Bronchial epithelial cell (primary cell): ENCODE measurements around the gene AHDC1. TPM values are rescaled to one million over a fixed set of nuclear protein-coding genes. Genes with fewer than 3 reads are reported as not detected.
A peak's percentile ranks its signal among the peaks of the same experiment; 100 is the strongest.

Source experiments
- DNase-seq: peaks from one replicate; pipeline ENCODE4 v3.0.0-alpha.2; 2010; ENCODE audit warnings: low read depth
- FAIRE-seq: peaks from 2 replicates; lab custom pipeline; 2011; peaks lifted over from hg19 to GRCh38; lab: Jason Lieb, UNC
- H3K27me3 ChIP-seq: 2 replicates; pipeline ENCODE4 v1.5.1; 2011; ENCODE audit warnings: low read length; ENCODE audit not compliant: control insufficient read depth, insufficient read depth
- H3K36me3 ChIP-seq: 2 replicates; pipeline ENCODE4 v1.5.1; 2011; ENCODE audit warnings: low read length; ENCODE audit not compliant: control insufficient read depth, insufficient read depth
- H3K4me3 ChIP-seq: 2 replicates; pipeline ENCODE4 v1.5.1; 2011; ENCODE audit warnings: mild to moderate bottlenecking, low read depth, low read length, control low read depth
- total RNA-seq: library from RNA; depleted of rRNA; stranded (reverse); fragments of >200 nt; gene quantifications from 2 replicates; pipeline ENCODE4 v1.2.1, GENCODE V29; 2014
- TF ChIP-seq, protein P1 (sequence below): IDR thresholded peaks from 2 replicates; pipeline ENCODE4 v1.5.1; 2011; ENCODE audit warnings: mild to moderate bottlenecking, moderate library complexity, low read length, control low read depth, inconsistent platforms; ENCODE audit not compliant: insufficient read depth, severe bottlenecking

Gene AHDC1
- total RNA-seq, 1 donor from 2014 or later: 5.0 TPM

- H3K4me3 ChIP-seq: no peak overlapping the region
- FAIRE-seq: peak; percentile 75
- H3K27me3 ChIP-seq: no peaks in the 10 kb centered on the region
- H3K36me3 ChIP-seq: peaks cover 25% of the 10 kb centered on the region
- no peak for DNase-seq
- TF ChIP-seq, protein P1, sequence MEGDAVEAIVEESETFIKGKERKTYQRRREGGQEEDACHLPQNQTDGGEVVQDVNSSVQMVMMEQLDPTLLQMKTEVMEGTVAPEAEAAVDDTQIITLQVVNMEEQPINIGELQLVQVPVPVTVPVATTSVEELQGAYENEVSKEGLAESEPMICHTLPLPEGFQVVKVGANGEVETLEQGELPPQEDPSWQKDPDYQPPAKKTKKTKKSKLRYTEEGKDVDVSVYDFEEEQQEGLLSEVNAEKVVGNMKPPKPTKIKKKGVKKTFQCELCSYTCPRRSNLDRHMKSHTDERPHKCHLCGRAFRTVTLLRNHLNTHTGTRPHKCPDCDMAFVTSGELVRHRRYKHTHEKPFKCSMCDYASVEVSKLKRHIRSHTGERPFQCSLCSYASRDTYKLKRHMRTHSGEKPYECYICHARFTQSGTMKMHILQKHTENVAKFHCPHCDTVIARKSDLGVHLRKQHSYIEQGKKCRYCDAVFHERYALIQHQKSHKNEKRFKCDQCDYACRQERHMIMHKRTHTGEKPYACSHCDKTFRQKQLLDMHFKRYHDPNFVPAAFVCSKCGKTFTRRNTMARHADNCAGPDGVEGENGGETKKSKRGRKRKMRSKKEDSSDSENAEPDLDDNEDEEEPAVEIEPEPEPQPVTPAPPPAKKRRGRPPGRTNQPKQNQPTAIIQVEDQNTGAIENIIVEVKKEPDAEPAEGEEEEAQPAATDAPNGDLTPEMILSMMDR: no peak
Observed at GRCh38 chr1:27594564-27595510, 9.1 kb downstream of the AHDC1 start.

DNA sequence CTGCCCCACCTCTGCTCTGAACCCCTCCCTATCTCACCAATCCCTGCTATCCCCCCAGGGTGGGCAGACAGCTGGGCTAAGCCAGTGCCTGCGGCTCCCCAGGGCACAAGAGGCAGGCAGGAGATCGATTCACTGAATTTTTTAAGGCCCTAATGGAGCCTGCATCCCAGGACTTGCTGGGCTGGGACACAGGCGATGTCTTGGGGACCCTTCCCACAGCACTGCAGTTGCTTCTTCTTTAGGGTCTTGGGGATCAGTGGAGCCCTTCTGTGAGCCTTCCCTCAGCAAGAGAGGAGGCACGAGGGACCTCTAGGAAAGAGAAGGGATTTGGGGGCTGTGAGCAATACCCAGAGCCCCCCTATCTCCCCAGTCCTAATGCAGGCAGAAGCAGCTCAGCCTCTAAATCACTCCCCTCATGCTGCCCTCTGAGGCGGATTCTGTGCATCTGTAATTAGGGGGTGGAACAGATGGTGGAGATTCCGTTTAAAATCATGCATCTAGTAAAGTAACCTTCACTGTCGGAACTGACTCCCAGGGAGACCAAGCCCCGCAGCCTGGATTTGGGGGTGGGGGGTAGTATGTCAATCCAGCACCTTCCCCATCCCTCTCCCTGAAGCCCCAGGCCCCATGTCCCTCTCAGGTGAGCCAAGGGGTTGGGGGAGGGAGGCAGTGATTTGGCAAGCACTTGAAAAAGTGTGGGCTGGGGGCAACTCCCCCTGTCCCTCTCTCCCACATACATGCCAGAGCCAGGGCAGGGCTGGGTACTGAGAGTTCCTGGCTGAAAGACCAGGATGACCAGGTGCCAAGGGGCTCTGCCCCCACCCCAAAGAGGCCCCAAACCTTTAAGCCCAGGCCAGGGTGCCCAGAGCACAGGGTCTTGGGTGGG lies 10.0 kb downstream of the AHDC1 start:
- DNase-seq (no peak), FAIRE-seq (no peak)
- TF ChIP-seq, protein P1: no peak
- peaks cover 24% of the 10 kb centered on the region for H3K36me3 ChIP-seq
- no peak overlapping the region for H3K4me3 ChIP-seq
- no peaks in the 10 kb centered on the region for H3K27me3 ChIP-seq

DNA sequence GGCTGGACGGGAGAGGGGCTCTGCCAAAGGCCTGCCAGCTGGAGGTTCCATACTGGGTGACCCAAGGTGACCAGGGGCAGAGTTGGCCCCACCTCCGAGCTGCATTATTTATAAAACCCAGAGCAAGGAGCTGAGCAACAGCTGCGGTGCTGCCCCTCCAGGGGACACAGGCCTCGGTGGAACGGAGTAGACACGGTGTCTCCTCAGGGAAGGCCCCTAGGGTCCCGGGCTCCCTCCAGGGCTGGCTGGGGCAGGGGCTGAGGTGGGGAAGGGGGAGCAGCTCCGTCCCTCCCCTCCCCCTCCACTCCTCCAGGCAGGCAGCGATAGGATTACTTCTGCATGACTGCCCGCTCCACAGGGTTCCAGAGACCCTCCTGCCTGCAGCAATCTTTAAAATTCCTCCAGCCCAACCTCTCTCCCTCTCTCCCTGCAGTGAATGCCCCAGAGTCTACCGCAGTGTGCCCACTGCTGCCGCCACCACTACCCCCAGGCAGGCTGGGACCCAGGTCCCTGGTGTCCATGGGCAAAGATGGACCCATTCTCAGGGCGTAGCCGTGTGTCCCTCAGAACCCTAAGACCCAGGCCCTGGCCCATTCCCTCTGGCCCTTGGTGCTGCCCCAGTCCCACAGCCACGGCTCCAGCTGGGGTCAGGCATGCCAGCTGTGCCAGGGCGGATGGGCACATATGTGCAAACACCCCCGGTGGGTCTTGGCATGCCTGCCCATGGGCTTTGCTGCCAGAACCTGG lies 10.8 kb downstream of the AHDC1 start:
- no peaks in the 10 kb centered on the region for H3K27me3 ChIP-seq
- DNase-seq: no peak

GRCh38 chr1:27592232-27592930 lies 11.6 kb downstream of the AHDC1 start:
- Histone ChIP-seq H3K27me3 (no peaks in the 10 kb centered on the region), H3K36me3 (peaks cover 22% of the 10 kb centered on the region), H3K4me3 (no peak overlapping the region)
- FAIRE-seq (no peak), DNase-seq (no peak)
- TF ChIP-seq, protein P1: no peak

More for the DNA sequence above, 10.8 kb downstream of the AHDC1 start:
- H3K36me3 ChIP-seq: peaks cover 27% of the 10 kb centered on the region
- FAIRE-seq: no peak
- TF ChIP-seq, protein P1: no peak
- no peak overlapping the region for H3K4me3 ChIP-seq

DNA sequence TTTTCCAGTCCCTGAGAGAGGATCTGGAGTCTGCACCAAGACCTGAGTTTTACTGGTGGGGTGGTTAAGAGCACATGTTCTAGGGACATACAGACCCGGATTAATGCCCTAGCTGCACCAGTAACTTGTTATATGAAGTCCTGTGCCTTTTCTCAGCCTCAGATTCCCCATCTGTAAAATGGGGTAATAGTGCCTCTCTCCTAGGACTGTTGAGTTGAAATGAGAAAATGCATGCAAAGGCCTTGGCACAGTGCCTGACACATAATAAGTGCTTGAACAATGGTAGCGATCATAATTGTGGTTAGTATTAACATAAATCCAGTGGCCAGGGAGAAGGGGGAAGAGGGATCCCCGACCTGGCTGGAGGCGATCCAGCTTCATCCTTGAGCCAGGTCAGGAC lies 12.3 kb downstream of the AHDC1 start:
- DNase-seq: no peak
- Histone ChIP-seq H3K27me3 (no peaks in the 10 kb centered on the region), H3K4me3 (no peak overlapping the region), H3K36me3 (peaks cover 24% of the 10 kb centered on the region)
- TF ChIP-seq, protein P1: no peak
- peak; percentile 66 for FAIRE-seq
